C4-2B (cell line): ENCODE data around the gene CLIP2.
"Not testable (repeated sequence)": the region's sequence is repeated elsewhere in the genome, so short reads cannot be mapped to it uniquely, and the experiment has no call there.

Source experiments
- H3K27ac ChIP-seq: fragments of 450-650 bp; 2 replicates; pipeline ENCODE4 v1.5.1; 2017
- CTCF ChIP-seq: fragments of 450-650 bp; conservative IDR thresholded peaks from 2 replicates; pipeline ENCODE4 v1.5.1; 2017; ENCODE audit warnings: mild to moderate bottlenecking
- ZFX ChIP-seq: fragments of 450-650 bp; IDR thresholded peaks from 2 replicates; pipeline ENCODE4 v1.6.1; 2017

CLIP2 gene

GRCh38 chr7:74332373-74333176 lies 43.4 kb downstream of the CLIP2 start:
- H3K27ac ChIP-seq: no peak overlapping the region
- TF ChIP-seq CTCF (no peak), ZFX (no peak)

GRCh38 chr7:74334030-74334429 lies 44.8 kb downstream of the CLIP2 start:
- H3K27ac ChIP-seq: no peak overlapping the region
- TF ChIP-seq ZFX (no peak), CTCF (no peak)

GRCh38 chr7:74337926-74338325 lies 48.7 kb downstream of the CLIP2 start:
- H3K27ac ChIP-seq: no peak overlapping the region
- TF ChIP-seq ZFX (no peak), CTCF (no peak)

- TF ChIP-seq ZFX (no peak), CTCF (no peak)
- no peak overlapping the region for H3K27ac ChIP-seq
Measured at GRCh38 chr7:74338366-74339108, 49.3 kb downstream of the CLIP2 start.

- H3K27ac ChIP-seq: not testable (repeated sequence)
Measured at GRCh38 chr7:74339648-74340047, 50.4 kb downstream of the CLIP2 start.

- TF ChIP-seq CTCF (no peak), ZFX (no peak)
- H3K27ac ChIP-seq: no peak overlapping the region
Measured at GRCh38 chr7:74343281-74344131, 54.3 kb downstream of the CLIP2 start.

- no peak overlapping the region for H3K27ac ChIP-seq
Measured at GRCh38 chr7:74344132-74344496, 54.9 kb downstream of the CLIP2 start.

More at GRCh38 chr7:74344132-74344496, 54.9 kb downstream of the CLIP2 start:
- TF ChIP-seq CTCF: no peak
- TF ChIP-seq ZFX: no peak
